Activated T-cell treated with anti-CD3 and anti-CD28 coated beads for 4 hours (primary cell): ENCODE data around the gene MSX2.

ENCODE experiments used
- DNase-seq: peaks from one replicate; pipeline ENCODE4 v3.0.0-alpha.2; 2020

The MSX2 gene

GRCh38 chr5:174718880-174719610 is 5.3 kb upstream of the MSX2 start:
- DNase-seq, result no peak

GRCh38 chr5:174719793-174720611 is 4.4 kb upstream of the MSX2 start:
- no peak for DNase-seq

DNA sequence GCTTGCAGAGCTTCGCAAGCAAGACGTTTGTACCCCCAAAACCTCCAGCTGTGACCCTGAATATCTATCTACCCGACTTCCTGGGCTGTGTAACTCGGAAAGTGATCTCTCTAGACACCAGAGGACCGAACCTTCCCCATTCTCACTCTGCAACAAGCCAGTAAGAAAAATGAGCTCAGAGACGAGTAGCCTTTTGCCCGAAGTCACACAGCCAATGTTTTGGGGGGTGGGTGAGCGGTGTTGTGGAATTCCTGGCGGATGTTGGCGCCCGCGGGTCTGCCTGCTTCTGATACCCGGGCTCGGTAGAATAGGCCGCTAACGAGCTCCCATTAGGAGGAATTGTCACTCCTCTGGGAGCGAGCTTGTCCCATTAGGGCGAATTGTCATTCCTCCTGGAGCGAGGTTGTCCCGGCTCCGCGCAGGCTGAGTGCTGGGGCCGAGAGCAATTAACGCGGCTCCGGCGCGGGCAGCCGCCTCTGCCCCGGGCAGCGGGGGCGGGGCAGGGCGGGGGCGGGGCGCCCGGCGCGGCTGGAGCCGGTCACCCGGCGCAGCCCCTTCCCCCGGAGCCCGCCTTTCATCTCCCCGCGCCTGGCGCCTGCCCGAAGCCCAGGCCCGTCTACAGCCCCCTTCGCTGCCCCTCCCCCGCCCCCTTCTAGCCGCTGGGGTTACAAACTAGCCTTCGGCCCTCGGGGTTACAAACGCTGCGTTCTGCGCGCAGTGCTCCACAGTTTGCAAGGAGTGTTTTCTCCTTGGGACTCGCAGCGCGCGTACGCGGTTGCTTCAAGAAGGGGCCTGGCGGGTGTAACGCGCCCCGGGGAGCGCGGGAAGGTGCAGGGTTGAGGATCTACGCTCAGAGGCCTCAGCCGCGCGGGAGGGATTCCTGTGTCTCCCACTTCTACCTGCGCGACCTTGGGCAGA is 3.5 kb upstream of the MSX2 start:
- DNase-seq, result no peak

DNA sequence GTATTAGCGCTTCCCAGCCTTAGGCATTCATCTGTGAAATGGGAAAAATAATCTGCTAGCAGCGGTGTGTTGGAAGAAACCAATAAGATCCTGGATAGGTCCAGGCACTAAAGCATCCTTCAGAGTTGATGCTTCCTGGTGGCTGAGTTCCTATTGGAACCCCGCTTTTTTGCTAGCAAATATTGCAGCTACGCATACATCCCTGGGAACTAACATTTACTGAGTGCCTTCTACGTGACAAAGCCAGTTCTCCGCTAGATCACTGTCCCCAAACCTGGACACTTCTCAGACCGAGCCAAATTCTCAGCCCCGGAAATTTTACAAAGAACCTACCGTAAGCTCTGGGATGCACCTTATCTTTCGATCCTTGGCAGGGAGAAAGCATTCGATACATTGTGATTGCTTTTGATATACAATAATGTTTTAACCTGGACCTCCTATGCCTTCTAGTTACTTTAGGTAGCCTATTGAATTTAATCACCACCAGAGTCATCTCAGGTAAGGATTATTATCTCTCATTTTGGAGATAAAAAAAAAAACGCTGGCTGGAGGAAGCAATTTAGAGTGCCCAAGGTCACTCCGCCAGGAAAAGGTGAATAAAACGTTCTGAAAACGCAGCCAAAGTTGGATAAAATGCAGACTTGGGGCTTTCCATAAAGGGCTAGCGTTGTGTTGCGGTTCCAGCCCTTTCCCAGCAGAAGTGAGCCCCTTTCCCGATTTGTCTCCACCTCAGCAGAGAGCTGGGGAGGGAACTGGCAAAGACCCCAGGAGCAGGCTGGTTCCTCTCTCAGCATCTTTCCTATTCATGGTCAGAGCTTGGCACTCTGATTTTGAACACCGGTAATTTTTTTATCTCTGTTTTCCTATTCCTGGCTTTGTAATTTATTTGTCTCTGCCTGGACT is 2.6 kb upstream of the MSX2 start:
- DNase-seq, result no peak

GRCh38 chr5:174722500-174722899 is 1.9 kb upstream of the MSX2 start:
- no peak for DNase-seq

DNA sequence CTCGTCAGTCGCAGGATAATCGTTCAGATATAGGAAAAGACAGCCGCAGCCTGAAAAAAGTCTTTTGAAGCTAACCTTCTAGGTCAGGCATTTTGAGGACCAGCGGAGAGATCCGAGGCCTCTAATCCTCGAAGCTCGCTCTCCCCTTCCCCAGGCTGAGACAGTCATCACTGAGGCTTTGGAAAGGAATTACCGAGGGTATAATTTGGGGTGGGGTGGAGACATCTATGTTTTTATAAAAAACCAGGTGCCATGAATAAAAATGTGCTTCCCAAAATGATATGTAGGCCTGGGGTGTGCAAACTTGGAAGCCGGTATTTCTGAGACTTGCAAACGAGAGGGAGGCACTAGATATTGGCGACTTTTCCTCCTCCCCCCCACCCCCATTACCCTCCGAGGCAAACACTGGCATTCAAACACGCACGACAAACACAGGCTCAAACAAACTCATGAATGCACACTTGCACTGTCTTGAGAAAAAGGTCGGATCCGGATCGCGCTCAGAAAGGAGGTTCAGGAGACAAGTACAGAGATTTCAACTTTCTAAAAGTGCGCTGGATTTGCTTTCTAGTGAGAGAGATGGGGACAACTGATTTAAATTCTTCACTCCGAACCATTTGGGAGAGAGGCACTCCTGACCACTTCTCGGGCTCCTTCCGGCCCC is 935 bp upstream of the MSX2 start:
- DNase-seq, result no peak

DNA sequence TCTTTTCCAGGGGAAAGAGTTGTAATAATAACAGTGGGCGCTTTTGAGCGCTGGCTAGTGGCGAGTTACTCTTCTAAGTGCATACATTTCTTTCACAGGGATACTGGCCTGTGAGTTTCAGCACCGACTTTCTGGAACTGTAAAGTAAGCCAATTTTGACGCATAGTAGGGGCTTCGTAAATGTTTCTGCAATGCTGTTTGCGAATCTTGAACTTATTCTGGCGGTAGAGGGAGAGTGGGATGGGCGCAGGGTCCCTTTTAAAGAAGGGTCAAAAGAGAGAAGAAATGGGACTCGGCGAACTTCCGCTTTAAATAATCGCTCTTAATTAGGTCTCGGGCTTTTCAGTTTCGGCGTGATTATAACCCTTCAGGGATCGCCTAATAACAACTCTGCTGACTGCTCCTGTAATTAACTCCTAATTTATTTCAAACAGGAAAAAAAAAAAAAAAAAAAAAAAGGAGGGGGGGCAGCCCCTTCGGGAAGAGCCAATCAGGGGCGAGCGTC is 351 bp upstream of the MSX2 start:
- no peak for DNase-seq

GRCh38 chr5:174725261-174725990 is 1.0 kb downstream of the MSX2 start:
- no peak for DNase-seq

GRCh38 chr5:174725991-174726601 is 1.7 kb downstream of the MSX2 start:
- no peak for DNase-seq

DNA sequence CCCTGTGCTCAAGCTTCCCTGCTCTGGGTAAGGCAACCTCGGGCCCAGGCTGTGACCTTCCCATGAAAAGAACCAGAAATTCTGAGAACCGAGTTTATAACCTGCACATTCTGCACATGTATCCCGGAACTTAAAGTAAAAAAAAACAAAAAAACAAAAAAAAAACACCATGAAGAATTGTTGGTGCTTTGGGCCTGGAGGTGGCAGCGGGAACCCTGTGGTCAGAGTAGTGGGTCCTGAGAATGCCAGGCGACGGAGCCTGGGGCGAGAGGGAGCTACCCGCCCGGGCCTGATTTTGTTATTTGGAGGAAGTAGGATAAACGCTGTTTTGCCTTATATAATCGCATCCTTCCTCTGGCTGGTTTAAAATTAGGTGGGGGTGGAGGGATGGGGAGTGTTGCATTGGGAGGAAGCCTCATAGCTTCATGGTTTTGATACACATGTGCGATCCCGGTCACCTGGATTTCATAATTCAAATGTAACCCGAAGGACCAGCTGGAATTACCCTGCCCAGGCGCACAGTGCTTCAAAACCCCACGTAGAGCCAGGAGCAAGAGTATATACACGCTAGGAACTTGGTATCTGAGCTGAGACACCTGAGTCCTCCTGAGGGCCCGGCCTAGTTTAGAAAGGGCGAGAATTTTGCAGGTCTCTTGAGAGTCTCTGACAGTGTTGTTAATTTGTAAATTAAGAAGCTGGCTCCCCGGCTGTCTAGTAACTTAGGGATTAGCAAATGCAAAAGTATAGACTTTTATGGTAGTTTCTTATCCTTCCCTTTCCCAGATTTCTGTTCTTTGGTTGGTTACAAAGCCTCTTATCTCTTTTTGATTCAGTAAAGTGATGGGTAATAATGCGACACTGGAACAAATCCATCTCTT is 2.8 kb downstream of the MSX2 start:
- no peak for DNase-seq

GRCh38 chr5:174727794-174728680 is 3.7 kb downstream of the MSX2 start:
- DNase-seq, result no peak

DNA sequence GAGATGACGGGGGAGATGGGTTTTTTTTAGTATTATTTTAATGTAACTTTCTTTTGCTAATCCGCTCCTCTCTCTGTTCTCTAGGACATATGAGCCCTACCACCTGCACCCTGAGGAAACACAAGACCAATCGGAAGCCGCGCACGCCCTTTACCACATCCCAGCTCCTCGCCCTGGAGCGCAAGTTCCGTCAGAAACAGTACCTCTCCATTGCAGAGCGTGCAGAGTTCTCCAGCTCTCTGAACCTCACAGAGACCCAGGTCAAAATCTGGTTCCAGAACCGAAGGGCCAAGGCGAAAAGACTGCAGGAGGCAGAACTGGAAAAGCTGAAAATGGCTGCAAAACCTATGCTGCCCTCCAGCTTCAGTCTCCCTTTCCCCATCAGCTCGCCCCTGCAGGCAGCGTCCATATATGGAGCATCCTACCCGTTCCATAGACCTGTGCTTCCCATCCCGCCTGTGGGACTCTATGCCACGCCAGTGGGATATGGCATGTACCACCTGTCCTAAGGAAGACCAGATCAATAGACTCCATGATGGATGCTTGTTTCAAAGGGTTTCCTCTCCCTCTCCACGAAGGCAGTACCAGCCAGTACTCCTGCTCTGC is 4.8 kb downstream of the MSX2 start:
- no peak for DNase-seq

DNA sequence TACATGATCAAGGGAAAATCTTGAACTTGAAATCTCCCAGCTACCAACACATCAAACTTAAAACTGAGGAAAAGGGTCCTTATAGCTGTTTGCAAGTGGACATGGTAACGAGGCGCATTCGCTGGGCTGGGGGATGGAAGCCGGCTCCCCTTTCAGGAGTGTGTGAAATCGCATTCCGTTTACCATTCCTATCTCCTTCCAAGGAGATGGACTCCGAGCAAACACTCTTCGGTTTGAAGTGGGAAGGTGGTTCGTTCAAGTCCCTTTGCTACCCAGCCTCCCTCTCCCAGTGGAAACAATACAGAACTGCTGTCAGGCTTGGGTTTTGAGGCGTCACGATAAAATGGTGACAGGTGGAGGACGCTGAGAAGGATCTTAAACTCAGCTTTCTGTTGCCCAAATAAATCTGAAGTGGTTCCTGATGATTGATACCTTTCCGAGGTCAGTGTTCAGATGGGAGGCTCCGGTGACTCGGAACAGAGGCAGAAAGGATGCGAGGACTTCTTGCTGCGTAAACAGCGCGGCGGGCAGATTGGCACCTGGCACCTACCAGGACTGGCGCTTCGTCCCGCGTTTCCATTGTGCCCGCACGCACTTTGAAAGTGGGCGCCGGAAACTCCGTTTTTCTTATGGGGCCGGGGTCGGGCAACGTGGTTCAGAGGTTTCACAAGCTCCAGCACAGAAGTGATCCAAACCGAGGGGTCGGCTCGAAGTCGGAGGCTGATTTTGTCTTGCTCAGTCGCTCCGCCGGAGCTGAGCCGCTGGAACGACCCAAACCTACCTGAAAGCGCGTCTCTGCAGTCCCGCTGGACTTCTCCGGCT is 7.0 kb downstream of the MSX2 start:
- no peak for DNase-seq

DNA sequence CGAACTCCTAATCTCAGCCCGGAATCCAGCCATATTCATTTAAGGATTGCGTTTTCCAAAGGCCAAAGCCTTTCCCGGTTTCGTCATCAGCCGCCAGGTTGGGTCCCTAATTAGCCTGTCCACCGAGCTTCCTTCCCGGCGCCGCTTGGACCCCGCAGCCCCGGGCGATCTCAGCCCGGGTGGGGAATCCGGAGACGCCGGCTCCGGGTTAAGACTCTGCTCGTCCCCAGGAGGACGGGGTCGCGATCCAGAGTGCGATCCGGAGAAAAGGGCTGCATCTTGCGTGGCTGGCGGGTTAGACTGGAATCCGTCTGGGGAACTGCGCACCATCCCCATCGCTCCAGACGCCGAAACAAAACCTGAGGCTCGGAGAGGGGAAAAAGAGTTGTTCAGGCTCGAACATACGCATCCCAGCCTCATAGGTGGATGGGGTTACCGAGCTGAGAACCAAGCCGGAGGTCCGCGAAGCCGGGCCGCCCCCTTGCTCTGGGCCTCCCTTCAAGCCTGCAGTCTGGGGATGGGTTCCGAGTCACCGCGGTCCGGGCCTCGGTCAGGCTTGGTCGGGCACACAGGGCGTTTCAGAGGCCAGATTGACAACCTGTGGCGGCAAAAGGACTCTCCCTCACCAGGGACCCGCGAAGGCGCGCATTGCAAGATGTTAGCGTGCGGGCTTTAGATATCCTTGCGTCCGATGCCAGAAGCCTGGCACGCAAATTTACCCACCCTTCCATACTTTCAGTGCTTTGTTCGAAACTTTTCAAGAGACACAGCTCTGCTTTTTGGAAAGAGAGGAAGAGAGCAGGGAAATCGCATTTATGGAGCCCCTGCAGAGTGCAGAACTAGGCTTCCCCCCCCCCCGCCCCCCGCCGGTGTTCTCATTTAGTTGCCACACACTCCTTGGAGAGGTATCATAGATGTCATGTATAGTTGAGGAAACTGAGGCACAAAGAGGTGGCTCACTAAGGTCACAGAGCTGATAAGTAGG is 7.9 kb downstream of the MSX2 start:
- DNase-seq, result no peak

DNA sequence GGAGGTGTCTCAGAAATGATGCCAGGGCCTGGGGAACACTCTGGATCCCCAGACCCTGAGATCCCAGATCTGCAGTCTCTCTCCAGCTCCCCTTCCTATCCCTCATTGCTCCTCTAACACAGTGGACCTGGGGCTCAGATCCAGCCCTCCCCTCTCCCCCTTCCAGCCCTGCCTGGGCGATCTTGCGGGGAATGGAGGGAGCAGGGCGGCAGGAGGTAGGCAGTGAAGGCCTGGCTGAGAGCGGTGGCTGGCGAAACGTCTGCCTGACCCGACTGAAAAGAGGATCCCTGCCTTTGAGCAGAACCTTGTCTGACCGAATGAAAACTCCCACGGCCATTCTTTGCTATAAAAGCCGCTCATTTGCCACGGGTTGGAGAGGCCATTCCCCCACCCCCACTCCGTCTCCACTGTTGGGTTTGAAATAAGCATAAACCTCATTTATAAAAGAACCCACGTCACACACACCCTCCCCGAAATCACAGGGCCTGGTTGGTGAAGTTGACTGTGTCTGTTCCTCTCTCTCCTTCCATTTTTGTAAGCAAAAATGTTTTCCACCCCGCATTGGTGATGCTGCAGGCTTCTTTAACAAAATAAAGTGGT is 8.8 kb downstream of the MSX2 start:
- DNase-seq, result no peak
